ENCODE results near the gene TASP1.

DNA sequence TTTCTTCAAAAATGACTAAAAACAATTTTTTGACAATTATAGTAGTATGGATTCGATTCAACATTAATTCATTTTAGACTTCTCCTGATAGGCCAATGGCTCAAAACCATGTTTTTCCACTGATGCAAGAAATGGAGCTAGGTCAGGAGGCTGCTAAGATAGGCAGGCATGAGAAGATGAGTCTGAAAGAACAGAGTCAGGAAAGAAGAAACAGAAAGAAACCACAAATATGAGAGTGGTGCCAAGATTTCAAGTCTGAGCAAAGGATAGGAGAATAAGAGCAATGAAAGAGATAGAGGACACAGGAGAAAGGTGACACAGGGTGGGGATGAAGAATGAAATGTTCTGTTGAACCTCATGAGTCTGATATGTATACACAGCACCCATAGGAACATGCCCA lies 112.2 kb downstream of the TASP1 start:
- no peak for TF ChIP-seq CTCF (IDR thresholded peaks at IDR 0.05)
- no peak for TF ChIP-seq EZH2 (IDR thresholded peaks at IDR 0.05; ENCODE audit: borderline replicate concordance, insufficient read depth, low read depth, low read length, poor library complexity, severe bottlenecking)

Data from B cell (primary cell).